Measurements from ENCODE around the gene LRRC4. TPM values are rescaled to one million over a fixed set of nuclear protein-coding genes. Genes with fewer than 3 reads are reported as not detected.

LRRC4 gene
- total and polyA plus RNA-seq, 2 donors (not counting 3 experiments of a cell fraction or from before 2014, with no cell fraction given): 3.8 to 4.2 TPM

GRCh38 chr7:127995881-127996215 is 35.4 kb downstream of the LRRC4 start:
- FAIRE-seq (no peak), DNase-seq (ENCODE audit: low read depth, low spot score) (no peak)
- intact Hi-C loops (cut with micrococcal nuclease): no loop called here
- ChIA-PET POLR2A (no interaction called here), CTCF (interaction anchor here (0.7 to 0.9 kb wide), 2 partner anchors 11 to 287 kb away, joined by 3 to 4 read pairs; no protein-coding TSS in a partner anchor)
- no peak overlapping the region for H3K27ac ChIP-seq (ENCODE audit: insufficient read depth, low read depth, low read length)
- no peaks in the 10 kb centered on the region for H3K9me3 ChIP-seq (replicated peaks; ENCODE audit: control insufficient read depth, insufficient read depth, low read length)
- H3K9ac ChIP-seq (replicated peaks; ENCODE audit: extremely low read depth, insufficient read depth, low read length): no peak overlapping the region
- H3K79me2 ChIP-seq (ENCODE audit: control insufficient read depth, insufficient read depth, low read length): no peaks in the 10 kb centered on the region
- dilution Hi-C loops (cut with MboI; ENCODE audit: extremely low pct_ligation_motif_present, low sequenced_read_pairs): no loop called here
- no peaks in the 10 kb centered on the region for H3K4me1 ChIP-seq (ENCODE audit: control insufficient read depth, extremely low read depth, insufficient read depth, low read length)
- BruUV-seq (replicated peaks): no TSS peak
- peaks cover 4% of the 10 kb centered on the region for H4K20me1 ChIP-seq (replicated peaks; ENCODE audit: control insufficient read depth, extremely low read depth, insufficient read depth, low read length)
- no peak overlapping the region for H2AFZ ChIP-seq (ENCODE audit: low read depth, low read length)
- no peak overlapping the region for H3K4me3 ChIP-seq (replicated peaks in 1 of 3; ENCODE audit: insufficient read depth in 1 of 3, low read depth in 1 of 3, low read length in 3 of 3)
- H3K9me1 ChIP-seq (replicated peaks; ENCODE audit: control insufficient read depth, extremely low read depth, insufficient read depth, low read length): no peaks in the 10 kb centered on the region
- peaks cover 5 to 6% of the 10 kb centered on the region in 2 experiments for H3K36me3 ChIP-seq (ENCODE audit: control insufficient read depth in 2 of 2, extremely low read depth in 1 of 2, insufficient read depth in 2 of 2, low read length in 2 of 2)
- no peak overlapping the region for H3K4me2 ChIP-seq (ENCODE audit: insufficient read depth, low read length)
- TF ChIP-seq CTCF (IDR thresholded peaks at IDR 0.05; ENCODE audit: extremely low read depth in 1 of 2, insufficient read depth in 1 of 2, low read depth in 1 of 2, low read length in 2 of 2) (no peak), FOS (IDR thresholded peaks at IDR 0.05; ENCODE audit: borderline replicate concordance, insufficient read depth, low read length) (no peak), EZH2 (IDR thresholded peaks at IDR 0.05; ENCODE audit: borderline replicate concordance, low read depth, low read length, severe bottlenecking) (no peak), MAX (IDR thresholded peaks at IDR 0.05; ENCODE audit: insufficient read depth, insufficient read length) (no peak), POLR2A (IDR thresholded peaks at IDR 0.05; ENCODE audit: low read depth, low read length) (no peak), MYC (IDR thresholded peaks at IDR 0.05; ENCODE audit: low read depth, low read length) (no peak), GATA2 (IDR thresholded peaks at IDR 0.05; ENCODE audit: insufficient read depth, insufficient read length, low read depth, low read length) (no peak), JUN (IDR thresholded peaks at IDR 0.05; ENCODE audit: borderline replicate concordance, insufficient read depth, insufficient read length, low read depth) (no peak), POLR2AphosphoS5 (IDR thresholded peaks at IDR 0.05; ENCODE audit: insufficient read depth, low read depth, low read length) (no peak)
- H3K27me3 ChIP-seq (ENCODE audit: control insufficient read depth in 2 of 2, insufficient read depth in 2 of 2, low read length in 2 of 2): no peaks in the 10 kb centered on the region
